Liver (tissue), 3 donors: ENCODE measurements around the gene AHNAK2.

Source experiments
- RAD21 ChIP-seq, 2 donors: IDR thresholded peaks; 2 replicates each; pipeline ENCODE4 v1.6.1; 2016; ENCODE audit warnings: antibody characterized with exemption in 2 of 2, mild to moderate bottlenecking in 2 of 2
- TAF1 ChIP-seq: conservative IDR thresholded peaks from 2 replicates; pipeline ENCODE4 v1.6.1; 2016; ENCODE audit warnings: antibody characterized with exemption, mild to moderate bottlenecking
- TF ChIP-seq, protein P1 (sequence below): fragments of 150-350 bp; IDR thresholded peaks from 2 replicates; pipeline ENCODE4 v1.5.1; 2017; ENCODE audit warnings: improper control_type of control experiment, low read depth, low read length; ENCODE audit not compliant: missing input control
- TF ChIP-seq, protein P2 (sequence below): IDR thresholded peaks from 2 replicates; pipeline ENCODE4 v1.6.1; 2016; ENCODE audit warnings: antibody characterized with exemption, mild to moderate bottlenecking
- donor health status: healthy.
- donor health status: healthy.

GRCh38 chr14:104913435-104913834, 64.7 kb downstream of the AHNAK2 start:
- TF ChIP-seq, protein P1, sequence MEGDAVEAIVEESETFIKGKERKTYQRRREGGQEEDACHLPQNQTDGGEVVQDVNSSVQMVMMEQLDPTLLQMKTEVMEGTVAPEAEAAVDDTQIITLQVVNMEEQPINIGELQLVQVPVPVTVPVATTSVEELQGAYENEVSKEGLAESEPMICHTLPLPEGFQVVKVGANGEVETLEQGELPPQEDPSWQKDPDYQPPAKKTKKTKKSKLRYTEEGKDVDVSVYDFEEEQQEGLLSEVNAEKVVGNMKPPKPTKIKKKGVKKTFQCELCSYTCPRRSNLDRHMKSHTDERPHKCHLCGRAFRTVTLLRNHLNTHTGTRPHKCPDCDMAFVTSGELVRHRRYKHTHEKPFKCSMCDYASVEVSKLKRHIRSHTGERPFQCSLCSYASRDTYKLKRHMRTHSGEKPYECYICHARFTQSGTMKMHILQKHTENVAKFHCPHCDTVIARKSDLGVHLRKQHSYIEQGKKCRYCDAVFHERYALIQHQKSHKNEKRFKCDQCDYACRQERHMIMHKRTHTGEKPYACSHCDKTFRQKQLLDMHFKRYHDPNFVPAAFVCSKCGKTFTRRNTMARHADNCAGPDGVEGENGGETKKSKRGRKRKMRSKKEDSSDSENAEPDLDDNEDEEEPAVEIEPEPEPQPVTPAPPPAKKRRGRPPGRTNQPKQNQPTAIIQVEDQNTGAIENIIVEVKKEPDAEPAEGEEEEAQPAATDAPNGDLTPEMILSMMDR: no peak
- TF ChIP-seq, protein P2, sequence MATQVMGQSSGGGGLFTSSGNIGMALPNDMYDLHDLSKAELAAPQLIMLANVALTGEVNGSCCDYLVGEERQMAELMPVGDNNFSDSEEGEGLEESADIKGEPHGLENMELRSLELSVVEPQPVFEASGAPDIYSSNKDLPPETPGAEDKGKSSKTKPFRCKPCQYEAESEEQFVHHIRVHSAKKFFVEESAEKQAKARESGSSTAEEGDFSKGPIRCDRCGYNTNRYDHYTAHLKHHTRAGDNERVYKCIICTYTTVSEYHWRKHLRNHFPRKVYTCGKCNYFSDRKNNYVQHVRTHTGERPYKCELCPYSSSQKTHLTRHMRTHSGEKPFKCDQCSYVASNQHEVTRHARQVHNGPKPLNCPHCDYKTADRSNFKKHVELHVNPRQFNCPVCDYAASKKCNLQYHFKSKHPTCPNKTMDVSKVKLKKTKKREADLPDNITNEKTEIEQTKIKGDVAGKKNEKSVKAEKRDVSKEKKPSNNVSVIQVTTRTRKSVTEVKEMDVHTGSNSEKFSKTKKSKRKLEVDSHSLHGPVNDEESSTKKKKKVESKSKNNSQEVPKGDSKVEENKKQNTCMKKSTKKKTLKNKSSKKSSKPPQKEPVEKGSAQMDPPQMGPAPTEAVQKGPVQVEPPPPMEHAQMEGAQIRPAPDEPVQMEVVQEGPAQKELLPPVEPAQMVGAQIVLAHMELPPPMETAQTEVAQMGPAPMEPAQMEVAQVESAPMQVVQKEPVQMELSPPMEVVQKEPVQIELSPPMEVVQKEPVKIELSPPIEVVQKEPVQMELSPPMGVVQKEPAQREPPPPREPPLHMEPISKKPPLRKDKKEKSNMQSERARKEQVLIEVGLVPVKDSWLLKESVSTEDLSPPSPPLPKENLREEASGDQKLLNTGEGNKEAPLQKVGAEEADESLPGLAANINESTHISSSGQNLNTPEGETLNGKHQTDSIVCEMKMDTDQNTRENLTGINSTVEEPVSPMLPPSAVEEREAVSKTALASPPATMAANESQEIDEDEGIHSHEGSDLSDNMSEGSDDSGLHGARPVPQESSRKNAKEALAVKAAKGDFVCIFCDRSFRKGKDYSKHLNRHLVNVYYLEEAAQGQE: no peak
- TF ChIP-seq TAF1 (no peak), RAD21 (IDR thresholded peaks at IDR 0.05) (no peak)
